Activated CD8-positive, alpha-beta memory T cell treated with anti-CD3 and anti-CD28 coated beads for 4 hours (primary cell): ENCODE results near the gene GOLM1.
"Not testable (repeated sequence)": the region's sequence is repeated elsewhere in the genome, so short reads cannot be mapped to it uniquely, and the experiment has no call there.

Experiments used
- DNase-seq, 2 donors: peaks; one replicate each; pipeline ENCODE4 v3.0.0-alpha.2; 2020; ENCODE audit warnings: low read depth in 2 of 2

The GOLM1 gene

GRCh38 chr9:86082870-86083269, 16.5 kb downstream of the GOLM1 start:
- DNase-seq = no peak

- DNase-seq = no peak
Observed at GRCh38 chr9:86079865-86080469, 19.4 kb downstream of the GOLM1 start.

GRCh38 chr9:86079421-86079831, 19.9 kb downstream of the GOLM1 start:
- no peak for DNase-seq

- no peak for DNase-seq
Observed at GRCh38 chr9:86078731-86079130, 20.6 kb downstream of the GOLM1 start.

GRCh38 chr9:86077276-86077675, 22.1 kb downstream of the GOLM1 start:
- no peak for DNase-seq

- peak in 1 of 2 donors; percentile 21 for DNase-seq
Observed at GRCh38 chr9:86075132-86076109, 23.9 kb downstream of the GOLM1 start.

GRCh38 chr9:86073839-86074238, 25.5 kb downstream of the GOLM1 start:
- no peak for DNase-seq

GRCh38 chr9:86072394-86072877, 26.9 kb downstream of the GOLM1 start:
- DNase-seq = no peak

GRCh38 chr9:86069206-86069869, 30.0 kb downstream of the GOLM1 start:
- no peak for DNase-seq

GRCh38 chr9:86064220-86064619, 35.1 kb downstream of the GOLM1 start:
- DNase-seq = no peak

GRCh38 chr9:86062845-86063693, 36.3 kb downstream of the GOLM1 start:
- DNase-seq = no peak

- no peak for DNase-seq
Observed at GRCh38 chr9:86061972-86062739, 37.2 kb downstream of the GOLM1 start.

- no peak for DNase-seq
Observed at GRCh38 chr9:86057491-86057890, 41.9 kb downstream of the GOLM1 start.

- no peak for DNase-seq
Observed at GRCh38 chr9:86054695-86055094, 44.7 kb downstream of the GOLM1 start.

GRCh38 chr9:86052556-86053468, 46.5 kb downstream of the GOLM1 start:
- no peak for DNase-seq

GRCh38 chr9:86048018-86048742, 51.2 kb downstream of the GOLM1 start:
- DNase-seq = not testable (repeated sequence)

- DNase-seq = no peak
Observed at GRCh38 chr9:86047361-86047760, 52.0 kb downstream of the GOLM1 start.

GRCh38 chr9:86046930-86047341, 52.4 kb downstream of the GOLM1 start:
- DNase-seq = no peak
